Parathyroid adenoma (tissue), 2 donors: ENCODE results near the gene ACTR3.

Source experiments
- H2AFZ ChIP-seq: fragments of 300-600 bp; sonication (generic); one replicate; pipeline ENCODE4 v1.7.0; 2017; ENCODE audit warnings: antibody characterized with exemption, mild to moderate bottlenecking
- H3K27ac ChIP-seq: fragments of 300-600 bp; sonication (generic); one replicate; pipeline ENCODE4 v1.7.0; 2017
- H3K27me3 ChIP-seq: fragments of 300-600 bp; sonication (generic); one replicate; pipeline ENCODE4 v1.7.0; 2017; ENCODE audit warnings: low read length; ENCODE audit not compliant: control insufficient read depth, insufficient read depth
- H3K36me3 ChIP-seq: fragments of 300-600 bp; sonication (generic); one replicate; pipeline ENCODE4 v1.7.0; 2017; ENCODE audit warnings: low read length; ENCODE audit not compliant: control insufficient read depth, insufficient read depth
- H3K4me1 ChIP-seq: fragments of 300-600 bp; sonication (generic); one replicate; pipeline ENCODE4 v1.7.0; 2017; ENCODE audit warnings: control low read depth
- H3K4me2 ChIP-seq: fragments of 300-600 bp; sonication (generic); one replicate; pipeline ENCODE4 v1.7.0; 2017; ENCODE audit warnings: low read length
- H3K4me3 ChIP-seq: fragments of 300-600 bp; sonication (generic); one replicate; pipeline ENCODE4 v1.7.0; 2017; ENCODE audit warnings: low read depth, low read length
- H3K79me2 ChIP-seq: fragments of 300-600 bp; sonication (generic); one replicate; pipeline ENCODE4 v1.7.0; 2017; ENCODE audit warnings: control low read depth
- H3K9ac ChIP-seq: fragments of 300-600 bp; sonication (generic); one replicate; pipeline ENCODE4 v1.7.0; 2017; ENCODE audit warnings: mild to moderate bottlenecking
- H3K9me3 ChIP-seq: fragments of 300-600 bp; sonication (generic); one replicate; pipeline ENCODE4 v1.7.0; 2017; ENCODE audit warnings: low read length; ENCODE audit not compliant: control insufficient read depth
- CTCF ChIP-seq: fragments of 300-600 bp; sonication (generic); IDR thresholded peaks from one replicate; pipeline ENCODE4 v1.7.0; 2017; ENCODE audit warnings: antibody characterized with exemption, mild to moderate bottlenecking
- donor health status: primary hyperparathyroidism.

The ACTR3 gene

GRCh38 chr2:113895301-113895700, 5.4 kb downstream of the ACTR3 start:
- H3K79me2 ChIP-seq, result peaks cover 38% of the 10 kb centered on the region
- no peak overlapping the region for H3K4me2 ChIP-seq
- no peak overlapping the region for H3K4me3 ChIP-seq
- no peak overlapping the region for H3K9ac ChIP-seq
- no peak for TF ChIP-seq CTCF
- H3K4me1 ChIP-seq, result peaks cover 15% of the 10 kb centered on the region
- H3K9me3 ChIP-seq, result no peaks in the 10 kb centered on the region
- H3K27ac ChIP-seq, result no peak overlapping the region
- no peaks in the 10 kb centered on the region for H3K36me3 ChIP-seq
- H2AFZ ChIP-seq, result no peak overlapping the region
- no peaks in the 10 kb centered on the region for H3K27me3 ChIP-seq

- Histone ChIP-seq H3K9me3 (no peaks in the 10 kb centered on the region), H3K4me2 (no peak overlapping the region), H3K9ac (no peak overlapping the region), H3K27me3 (no peaks in the 10 kb centered on the region), H3K4me3 (no peak overlapping the region), H3K4me1 (peaks cover 15% of the 10 kb centered on the region), H3K36me3 (no peaks in the 10 kb centered on the region), H2AFZ (no peak overlapping the region), H3K27ac (no peak overlapping the region), H3K79me2 (peaks cover 34% of the 10 kb centered on the region)
- no peak for TF ChIP-seq CTCF
Observed at GRCh38 chr2:113895819-113896563, 6.1 kb downstream of the ACTR3 start.

GRCh38 chr2:113896791-113897190, 6.9 kb downstream of the ACTR3 start:
- H3K4me1 ChIP-seq, result peaks cover 15% of the 10 kb centered on the region
- no peaks in the 10 kb centered on the region for H3K9me3 ChIP-seq
- H3K27me3 ChIP-seq, result no peaks in the 10 kb centered on the region
- H3K9ac ChIP-seq, result no peak overlapping the region
- no peak overlapping the region for H2AFZ ChIP-seq
- H3K79me2 ChIP-seq, result peaks cover 36% of the 10 kb centered on the region
- no peak overlapping the region for H3K4me3 ChIP-seq
- H3K4me2 ChIP-seq, result no peak overlapping the region
- no peaks in the 10 kb centered on the region for H3K36me3 ChIP-seq
- TF ChIP-seq CTCF, result no peak
- no peak overlapping the region for H3K27ac ChIP-seq

GRCh38 chr2:113898081-113898480, 8.2 kb downstream of the ACTR3 start:
- no peak overlapping the region for H3K9ac ChIP-seq
- H3K4me2 ChIP-seq, result no peak overlapping the region
- H3K79me2 ChIP-seq, result peaks cover 38% of the 10 kb centered on the region
- H3K27me3 ChIP-seq, result no peaks in the 10 kb centered on the region
- no peaks in the 10 kb centered on the region for H3K9me3 ChIP-seq
- H3K4me1 ChIP-seq, result peaks cover 9% of the 10 kb centered on the region
- TF ChIP-seq CTCF, result no peak
- no peak overlapping the region for H3K4me3 ChIP-seq
- no peak overlapping the region for H2AFZ ChIP-seq
- no peak overlapping the region for H3K27ac ChIP-seq
- H3K36me3 ChIP-seq, result no peaks in the 10 kb centered on the region

GRCh38 chr2:113899166-113899565, 9.3 kb downstream of the ACTR3 start:
- no peak for TF ChIP-seq CTCF
- H3K9ac ChIP-seq, result no peak overlapping the region
- H3K4me3 ChIP-seq, result no peak overlapping the region
- H2AFZ ChIP-seq, result no peak overlapping the region
- H3K9me3 ChIP-seq, result no peaks in the 10 kb centered on the region
- H3K27ac ChIP-seq, result no peak overlapping the region
- H3K4me2 ChIP-seq, result no peak overlapping the region
- no peaks in the 10 kb centered on the region for H3K36me3 ChIP-seq
- peaks cover 10% of the 10 kb centered on the region for H3K4me1 ChIP-seq
- peaks cover 44% of the 10 kb centered on the region for H3K79me2 ChIP-seq
- no peaks in the 10 kb centered on the region for H3K27me3 ChIP-seq
